Right kidney (tissue), 1 donor: ENCODE data around the gene GAK.

Experiments
- DNase-seq: peaks from one replicate; pipeline ENCODE4 v3.0.0-alpha.2; 2016

GAK gene

DNA sequence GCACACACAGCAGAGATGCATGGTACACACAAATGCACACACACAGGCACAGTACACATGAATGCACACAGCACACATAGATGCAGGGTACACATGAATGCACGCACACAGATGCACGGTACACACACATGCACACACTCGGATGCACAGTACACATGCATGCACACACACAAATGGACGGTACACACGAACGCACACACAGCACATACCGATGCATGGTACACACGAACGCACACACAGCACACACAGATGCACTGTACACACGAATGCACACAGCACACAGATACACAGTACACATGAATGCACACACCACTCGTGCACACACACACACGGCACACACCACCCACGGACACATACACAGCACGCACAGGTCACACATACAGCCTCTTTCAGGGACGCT is 62.3 kb downstream of the GAK start:
- DNase-seq: no peak

DNA sequence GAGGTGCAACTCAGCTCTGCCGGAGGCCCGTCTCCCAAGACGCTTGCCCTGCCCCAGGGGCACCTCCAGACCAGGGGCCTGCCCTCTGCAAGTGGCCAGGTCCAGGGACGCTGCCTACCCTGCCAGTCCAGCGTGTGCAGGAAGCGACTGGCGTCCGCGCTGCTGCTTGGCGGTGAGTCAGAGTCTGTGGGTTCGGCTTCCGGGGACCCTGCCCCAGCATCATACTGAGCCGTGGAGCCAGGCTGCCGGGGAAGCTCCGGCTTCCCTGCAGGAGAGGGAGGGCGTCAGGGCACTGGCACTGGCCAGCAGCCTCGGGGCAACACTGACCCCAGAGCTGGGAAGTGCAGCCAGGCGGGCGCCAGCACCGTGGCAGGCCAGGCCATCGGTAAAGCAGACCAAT is 63.7 kb downstream of the GAK start:
- no peak for DNase-seq

DNA sequence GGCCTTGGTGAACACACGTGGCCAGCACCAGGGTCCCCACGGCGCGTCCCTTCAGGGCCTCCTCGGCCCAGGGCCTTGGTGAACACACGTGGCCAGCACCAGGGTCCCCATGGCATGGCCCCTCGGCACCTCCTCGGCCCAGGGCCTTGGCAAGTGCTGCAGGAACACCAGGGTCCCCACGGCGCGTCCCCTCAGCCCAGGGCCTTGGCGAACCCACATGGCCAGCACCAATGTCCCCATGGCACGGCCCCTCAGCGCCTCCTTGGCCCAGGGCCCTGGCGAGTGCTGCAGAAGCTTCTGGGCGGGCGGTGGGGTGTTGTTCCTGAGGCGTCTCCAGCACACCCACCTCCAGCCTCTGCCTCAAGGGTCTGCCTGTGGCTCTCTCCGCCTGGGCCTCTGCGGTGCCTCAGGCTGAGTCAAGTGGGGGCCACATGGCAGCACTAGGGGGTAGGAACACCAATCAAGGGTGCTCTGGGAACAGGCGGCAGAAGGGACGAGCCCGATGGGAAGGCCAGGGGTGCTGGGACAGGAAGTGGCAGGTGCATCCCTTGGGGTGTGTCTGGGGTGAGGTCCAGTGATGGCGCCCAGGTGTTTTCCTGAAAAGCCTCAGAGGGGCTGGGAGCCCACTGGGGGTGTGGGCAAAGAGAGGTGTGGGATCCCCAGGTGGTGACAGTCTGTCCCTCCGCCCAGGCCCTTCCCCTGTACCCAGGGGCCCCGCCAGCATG is 64.4 kb downstream of the GAK start:
- DNase-seq: no peak

DNA sequence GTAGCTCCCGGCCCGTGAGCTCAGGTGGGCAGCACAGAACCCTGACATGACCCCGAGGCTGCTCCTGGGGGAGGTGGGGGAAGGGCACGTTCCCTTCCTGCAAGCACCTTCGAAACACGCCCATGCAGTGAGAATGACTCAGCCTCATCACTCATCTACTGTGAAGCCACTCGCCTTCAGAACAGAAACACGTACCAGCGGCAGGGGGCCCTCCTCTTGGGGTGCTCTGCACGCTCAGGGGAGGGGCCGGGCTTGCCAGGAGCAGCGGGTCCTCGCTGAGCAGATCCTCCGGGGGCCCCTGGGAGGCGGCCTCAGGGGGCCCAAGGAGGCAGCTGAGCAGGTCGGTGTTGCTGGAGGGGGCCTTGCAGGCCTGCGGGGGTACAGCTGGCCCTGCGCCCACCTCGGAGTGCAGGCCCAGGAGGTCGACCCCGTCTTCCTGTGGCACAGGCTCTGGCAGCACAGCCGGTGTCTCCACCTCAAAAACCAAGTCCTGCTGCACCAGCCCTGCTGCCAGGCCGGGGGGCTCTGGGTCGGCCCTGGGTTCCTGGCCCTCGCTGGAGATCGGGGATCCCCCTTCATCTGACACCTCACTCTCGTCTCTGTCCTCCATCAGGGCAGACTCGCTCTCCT is 65.2 kb downstream of the GAK start:
- no peak for DNase-seq

DNA sequence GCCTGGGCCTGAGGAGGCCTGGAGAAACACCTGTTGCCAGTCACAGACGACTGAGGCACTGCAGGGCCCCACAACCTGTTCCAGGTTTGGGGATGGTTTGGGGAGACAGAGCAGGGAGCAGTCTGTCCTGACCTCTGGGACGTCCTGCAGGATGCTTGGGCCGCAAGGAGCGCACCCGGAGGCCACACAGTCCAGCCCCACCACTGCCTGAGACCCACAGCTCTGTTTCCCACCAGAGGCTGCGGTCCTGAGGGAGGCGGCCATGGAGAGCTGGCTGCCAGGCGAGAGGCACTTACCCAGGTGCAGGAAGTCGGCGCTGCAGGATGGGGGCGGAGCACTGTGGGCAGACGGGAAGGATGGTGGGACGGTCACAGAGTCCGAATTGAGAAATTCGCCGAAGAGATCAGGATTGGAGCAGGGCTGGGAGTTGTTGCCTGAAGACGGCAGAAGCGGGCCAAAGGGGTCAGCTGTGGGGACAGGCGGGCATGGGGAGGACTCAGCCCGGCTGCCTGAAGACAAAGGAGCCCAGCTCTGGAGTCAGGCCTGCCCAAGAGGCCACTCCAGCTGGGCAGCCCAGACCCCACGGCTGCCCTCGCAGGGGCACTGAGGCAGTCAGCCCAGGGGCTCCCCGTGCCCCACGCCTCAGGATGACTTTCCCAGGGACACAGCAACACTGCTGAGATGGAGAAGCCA is 65.9 kb downstream of the GAK start:
- no peak for DNase-seq

DNA sequence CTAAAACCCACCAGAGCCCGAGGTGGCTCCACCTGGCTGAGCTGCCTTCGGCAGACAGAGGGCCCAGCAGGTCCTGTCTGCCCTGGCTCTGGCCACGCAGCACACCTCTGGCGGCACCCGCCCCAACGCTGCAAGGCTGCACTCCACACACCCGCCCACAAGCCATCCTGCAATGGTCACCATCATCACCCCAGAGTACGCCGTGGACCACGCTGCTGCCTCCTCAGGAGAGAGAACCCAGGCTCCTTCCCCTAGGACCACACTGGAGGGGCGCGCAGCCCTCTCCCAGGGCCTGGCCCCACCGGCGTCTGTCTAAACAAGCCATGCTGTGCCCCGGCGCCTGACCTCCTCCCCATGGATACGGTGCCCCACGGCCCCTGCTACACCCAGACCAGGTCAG is 66.5 kb downstream of the GAK start:
- no peak for DNase-seq

DNA sequence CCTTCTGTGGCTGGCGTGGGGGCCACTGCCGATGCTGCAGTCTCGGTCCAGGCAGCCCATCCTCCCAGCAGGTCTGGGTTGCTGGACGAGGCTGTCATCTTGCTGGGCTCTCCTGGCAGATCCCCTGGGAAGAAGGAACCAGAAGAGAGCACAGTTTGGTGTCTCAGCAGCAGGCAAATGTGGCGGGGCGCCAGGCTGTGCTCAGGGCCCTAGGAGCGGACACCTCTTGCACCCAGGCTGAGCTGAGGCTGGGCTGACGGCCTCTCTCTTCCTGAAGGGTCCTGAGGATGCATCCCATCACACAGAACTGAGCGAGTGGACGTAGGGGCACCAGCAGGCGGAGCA is 67.0 kb downstream of the GAK start:
- no peak for DNase-seq

DNA sequence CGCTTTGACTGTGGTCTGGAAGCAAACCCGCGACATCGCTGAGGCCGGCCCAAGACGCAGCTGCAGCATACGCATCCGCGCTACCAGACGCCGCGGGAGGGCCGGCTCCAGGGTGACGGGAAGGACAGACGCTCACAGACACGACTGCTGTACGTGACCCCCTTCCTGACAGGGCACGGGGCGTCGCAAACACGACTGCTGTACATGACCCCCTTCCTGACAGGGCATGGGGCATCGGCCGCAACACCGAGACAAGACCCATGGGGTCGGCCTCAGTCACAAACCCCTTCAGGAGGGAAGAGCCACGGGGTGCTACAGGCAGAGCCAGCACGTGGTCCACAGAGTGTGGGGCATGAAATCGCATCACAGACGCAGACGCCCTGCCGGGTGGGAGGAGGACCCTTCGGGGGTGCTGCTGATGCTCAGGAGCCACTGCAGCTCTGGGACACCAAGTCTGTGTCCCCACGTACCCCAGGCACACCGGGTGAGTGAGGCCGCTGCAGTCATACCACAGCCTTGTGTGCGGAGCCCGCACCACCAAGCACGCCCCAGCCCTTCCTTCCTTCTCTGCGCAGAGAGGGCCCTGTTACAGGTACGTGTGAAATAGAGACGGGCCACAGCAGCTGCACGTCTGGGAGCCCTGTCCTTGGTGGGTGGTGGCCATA is 67.5 kb downstream of the GAK start:
- DNase-seq: no peak

DNA sequence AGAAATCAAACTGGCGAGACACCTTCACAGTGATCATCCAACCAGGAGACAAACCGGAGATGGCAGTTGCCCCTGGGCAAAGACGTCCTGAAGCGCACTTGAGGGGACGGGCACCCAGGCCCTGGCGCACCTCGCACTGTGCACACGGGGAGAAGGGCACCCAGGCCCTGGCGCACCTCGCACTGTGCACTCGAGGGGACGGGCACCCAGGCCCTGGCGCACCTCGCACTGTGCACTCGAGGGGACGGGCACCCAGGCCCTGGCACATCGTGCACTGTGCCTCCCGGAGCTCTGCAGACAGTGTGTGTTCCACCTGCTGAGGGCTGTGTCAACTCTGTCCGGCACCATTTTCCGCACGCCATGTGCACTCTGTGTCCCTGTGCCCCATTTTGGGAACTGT is 71.6 kb downstream of the GAK start:
- DNase-seq: no peak

DNA sequence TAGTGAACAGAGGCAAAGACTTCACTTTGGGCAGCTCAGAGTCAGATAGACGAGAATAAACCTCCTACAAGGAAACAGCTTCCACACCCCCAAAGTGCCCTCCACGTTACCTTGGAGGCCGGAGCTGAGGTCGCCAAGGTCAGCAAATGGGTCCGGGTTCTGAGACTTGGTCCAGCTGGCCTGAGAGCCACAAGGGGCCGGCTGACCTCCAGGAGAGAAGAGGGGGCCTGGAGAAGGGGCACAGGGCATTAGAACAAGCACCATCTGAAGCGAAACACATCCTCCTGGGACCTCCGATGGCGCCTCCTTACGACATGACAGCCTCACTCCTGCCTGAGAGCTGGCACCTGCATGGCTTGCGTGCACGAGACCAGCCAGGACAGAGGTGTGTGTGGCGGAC is 72.6 kb downstream of the GAK start:
- no peak for DNase-seq

DNA sequence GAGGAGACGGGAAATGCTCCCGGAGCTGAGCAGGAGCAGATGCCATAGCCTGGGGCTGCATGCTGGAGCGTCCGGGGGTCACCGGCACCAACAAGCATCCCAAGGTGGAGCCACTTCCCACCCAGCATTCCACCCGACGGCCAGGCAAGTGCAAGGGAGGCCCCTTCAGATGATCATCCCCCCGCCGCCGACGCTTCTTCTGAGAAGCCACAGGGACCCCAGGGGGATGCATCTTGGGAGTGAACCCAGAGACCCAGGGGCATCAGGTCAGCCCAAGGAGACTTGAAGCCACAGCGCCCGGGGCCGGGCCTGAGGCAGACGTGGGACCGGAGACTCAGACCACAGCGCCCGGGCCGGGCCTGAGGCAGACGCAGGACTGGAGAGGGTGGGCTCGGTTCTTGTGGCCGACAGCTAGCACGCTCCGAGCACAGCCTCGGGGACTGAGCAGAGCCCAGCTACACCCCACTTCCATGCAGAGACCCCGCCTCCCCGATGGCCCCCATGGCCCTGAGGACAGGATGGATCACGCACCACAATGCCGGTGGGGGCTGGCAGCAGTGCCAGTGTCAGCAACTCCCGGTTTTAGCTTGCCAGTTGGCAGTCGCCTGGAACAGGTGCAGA is 73.2 kb downstream of the GAK start:
- no peak for DNase-seq

DNA sequence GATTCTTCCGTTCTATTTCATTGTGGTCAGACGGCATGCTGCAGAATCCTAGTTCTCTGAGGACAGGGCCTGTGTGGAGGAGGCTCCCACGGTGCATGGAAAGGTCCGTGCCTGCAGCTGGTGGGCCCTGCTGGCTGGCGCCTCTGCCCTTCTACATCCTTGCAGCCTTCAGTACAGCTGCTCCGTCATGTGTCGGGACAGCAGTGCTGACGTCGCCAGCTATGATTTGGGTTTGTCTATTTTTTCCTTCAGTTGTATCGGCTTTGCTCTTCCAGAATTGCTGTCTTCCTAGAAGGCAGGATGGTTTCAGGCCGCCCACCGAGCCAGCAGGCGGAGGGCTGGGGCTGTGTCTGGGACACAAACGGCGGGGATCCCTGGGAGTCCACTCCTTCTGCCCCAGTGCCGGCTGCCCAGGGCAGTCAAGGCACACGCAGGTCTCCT is 74.1 kb downstream of the GAK start:
- no peak for DNase-seq

DNA sequence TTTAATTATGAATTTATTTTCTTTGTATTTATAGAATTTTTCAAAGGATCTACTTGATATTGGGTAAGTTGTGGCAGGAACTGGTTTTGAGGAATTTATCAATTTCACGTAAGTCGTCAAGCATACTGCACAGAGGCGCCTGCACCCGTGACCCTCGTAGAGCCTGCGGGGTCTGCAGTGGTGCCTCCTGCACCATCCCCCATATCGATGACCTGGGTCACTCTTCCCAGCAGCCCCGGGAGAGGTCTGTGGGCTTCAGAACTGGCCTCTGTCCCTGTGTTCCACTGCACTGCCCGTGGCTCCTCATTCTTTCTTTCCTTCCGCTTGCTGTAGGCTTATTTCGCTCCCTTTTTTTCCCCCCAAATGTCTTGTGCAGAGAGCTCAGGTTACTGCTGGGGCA is 74.7 kb downstream of the GAK start:
- no peak for DNase-seq

DNA sequence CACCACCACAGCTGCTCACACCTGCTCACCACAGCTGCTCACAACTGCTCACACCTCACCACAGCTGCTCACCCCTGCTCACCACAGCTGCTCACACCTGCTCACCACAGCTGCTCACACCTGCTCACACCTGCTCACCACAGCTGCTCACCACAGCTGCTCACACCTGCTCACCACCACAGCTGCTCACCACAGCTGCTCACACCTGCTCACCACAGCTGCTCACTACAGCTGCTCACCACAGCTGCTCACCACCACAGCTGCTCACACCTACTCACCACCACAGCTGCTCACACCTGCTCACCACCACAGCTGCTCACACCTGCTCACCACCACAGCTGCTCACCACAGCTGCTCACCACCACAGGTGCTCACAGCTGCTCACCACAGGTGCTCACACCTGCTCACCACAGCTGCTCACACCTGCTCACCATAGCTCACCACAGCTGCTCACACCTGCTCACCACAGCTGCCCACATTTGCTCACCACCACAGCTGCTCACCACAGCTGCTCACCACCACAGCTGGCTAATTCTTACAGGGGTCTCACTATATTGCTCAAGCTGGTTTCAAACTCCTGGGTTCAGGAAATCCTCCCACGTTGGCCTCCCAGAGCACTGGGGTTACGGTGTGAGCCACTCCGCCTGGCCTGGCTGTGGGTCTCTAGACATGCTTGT is 75.8 kb downstream of the GAK start:
- no peak for DNase-seq

DNA sequence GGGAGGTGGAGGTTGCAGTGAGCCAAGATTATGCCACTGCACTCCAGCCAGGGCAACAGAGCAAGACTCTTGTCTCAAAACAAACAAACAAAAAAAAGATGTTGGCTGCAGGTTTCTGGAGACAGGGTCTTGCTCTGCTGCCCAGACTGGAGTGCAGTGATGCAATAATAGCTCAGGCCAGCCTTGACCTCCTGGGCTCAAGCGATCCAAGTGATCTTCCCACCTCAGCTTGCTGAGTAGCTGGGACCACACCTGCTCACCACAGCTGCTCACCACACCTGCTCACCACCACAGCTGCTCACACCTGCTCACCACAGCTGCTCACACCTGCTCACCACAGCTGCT is 76.3 kb downstream of the GAK start:
- DNase-seq: no peak

DNA sequence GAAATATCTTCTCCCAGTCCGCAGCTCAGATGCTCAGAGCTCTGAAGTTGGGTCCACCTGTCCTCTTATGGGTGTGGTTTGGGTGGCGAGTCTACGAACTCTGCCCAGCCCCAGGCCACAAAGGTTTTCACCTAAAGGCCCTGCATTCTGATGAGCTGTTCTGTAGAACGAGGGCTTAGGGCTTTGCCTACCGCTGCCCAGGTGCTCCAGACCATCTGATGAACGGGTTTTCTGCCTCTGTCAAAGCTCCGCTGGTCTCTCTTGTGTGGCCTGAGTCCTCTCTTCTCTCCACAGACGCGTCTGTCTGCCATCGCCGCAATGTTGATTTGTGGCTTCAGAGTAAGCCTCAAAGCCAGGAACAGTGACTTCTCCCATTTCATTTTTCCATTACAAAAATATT is 77.8 kb downstream of the GAK start:
- no peak for DNase-seq

DNA sequence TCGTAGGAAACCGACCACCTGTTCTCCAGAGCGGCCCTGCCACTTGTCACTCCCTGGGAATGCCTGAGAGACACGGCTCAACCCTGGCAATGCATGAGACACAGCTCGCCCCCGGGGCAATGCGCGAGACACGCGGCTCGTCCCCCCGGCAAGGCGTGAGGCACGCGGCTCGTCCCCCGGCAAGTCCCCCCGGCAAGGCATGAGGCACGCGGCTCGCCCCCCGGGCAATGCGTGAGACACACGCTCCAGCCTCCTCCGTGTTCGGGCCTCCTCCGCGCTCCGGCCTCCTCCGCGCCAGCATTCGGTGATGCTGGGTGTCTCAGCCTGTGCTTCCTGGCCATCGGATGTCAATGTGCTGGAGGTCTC is 78.7 kb downstream of the GAK start:
- no peak for DNase-seq

DNA sequence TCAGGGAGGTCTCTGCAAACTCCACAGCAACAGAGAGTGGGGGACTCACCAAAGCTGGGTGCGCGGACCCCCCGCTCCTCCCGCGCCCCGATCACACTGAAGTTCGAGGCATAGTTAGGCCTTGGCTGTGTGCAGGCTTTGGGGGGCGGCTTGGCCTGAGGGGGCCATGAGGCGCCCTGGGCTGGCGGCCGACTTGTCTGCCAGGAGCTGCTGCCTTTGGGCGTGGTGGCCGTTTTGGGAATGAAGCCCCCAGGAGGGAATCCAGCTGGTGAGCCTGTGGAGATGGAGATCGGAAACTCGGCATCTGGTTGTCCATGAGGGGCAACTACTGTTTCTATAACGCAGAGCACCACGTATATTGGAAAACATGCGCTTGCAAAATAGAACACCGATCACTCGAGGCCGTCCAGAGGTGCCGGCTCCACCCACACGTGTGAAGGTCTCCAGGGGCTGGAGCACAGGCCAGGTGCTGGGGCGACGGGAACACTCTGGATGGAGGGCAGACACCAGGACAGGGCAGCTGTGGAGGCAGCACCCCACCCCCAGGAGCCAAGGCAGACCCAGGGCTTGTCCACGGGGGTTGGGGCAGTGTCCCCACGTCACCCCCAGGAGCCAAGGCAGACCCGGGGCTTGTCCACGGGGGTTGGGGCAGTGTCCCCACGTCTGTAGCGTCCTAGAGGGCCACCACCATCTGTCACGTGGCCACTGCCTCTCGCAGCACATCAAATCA is 80.2 kb downstream of the GAK start:
- no peak for DNase-seq

DNA sequence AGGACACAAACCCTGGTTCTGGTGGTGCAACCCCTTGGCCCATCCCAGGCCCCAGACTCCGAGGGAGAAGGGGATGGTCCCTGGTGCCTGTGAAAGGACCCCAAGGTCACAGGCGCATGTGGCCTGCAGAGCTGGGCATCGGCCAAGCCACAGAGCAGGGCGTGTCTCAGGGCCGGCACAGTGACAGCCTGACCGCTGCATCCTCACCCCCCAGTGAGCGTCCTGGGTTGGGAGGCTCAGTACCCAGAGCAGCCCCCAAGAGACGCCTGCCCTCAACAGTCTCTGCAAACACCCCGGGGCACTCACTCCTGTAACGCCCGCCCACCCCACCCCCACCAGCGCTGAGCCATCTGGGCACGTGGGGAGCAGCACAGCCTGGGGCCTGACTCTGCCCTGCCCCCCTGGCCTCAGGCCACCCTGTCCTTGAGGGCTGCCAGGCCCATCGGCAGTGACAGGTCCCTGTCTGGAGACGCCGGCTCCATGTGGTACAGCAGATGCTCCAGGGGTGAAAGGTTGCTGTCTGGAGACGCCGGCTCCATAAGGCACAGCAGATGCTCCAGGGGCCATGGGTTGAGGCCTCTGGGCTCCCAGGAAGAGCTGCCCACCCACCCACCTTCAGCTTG is 81.7 kb downstream of the GAK start:
- no peak for DNase-seq

DNA sequence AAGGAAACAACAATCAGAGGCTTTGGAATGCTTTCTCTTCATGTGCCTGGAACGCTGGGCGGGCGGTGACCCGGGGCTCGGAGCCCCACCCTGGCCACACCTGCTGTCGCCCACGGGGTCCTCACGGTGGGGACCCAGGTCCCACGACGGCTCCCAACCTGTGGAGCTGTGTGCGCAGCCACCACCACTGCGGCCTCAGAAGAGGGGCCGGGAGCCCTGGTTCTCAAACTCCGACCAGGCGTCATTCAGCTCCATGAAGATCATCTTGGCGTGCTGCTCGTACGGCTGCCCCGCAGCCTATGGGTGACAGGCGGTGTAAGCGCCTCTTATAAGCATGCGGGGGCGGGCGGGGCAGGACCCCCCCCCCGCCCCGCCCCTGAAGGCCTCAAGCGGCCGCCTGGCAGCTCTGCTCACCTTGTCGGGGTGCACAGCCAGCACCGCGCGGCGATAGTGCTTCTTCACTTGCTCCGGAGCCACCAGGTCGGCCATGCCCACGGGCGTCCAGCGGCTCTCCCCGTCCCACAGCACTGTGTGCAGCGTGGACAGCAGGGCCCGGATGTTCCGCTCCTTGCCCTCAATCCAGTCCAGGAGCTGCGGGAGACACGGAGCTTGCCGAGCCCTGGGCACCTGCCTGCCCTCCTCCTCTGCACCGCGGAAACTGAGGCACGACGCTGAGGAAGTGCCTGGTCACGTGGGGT is 82.5 kb downstream of the GAK start:
- no peak for DNase-seq
